Muscle of arm (tissue), 12 donors: Measurements from ENCODE around the gene PATJ. TPM values are rescaled to one million over a fixed set of nuclear protein-coding genes. Genes with fewer than 3 reads are reported as not detected.
"Not testable (repeated sequence)": the region's sequence is repeated elsewhere in the genome, so short reads cannot be mapped to it uniquely, and the experiment has no call there.

ENCODE experiments used
- DNase-seq: peaks from one replicate; pipeline ENCODE4 v3.0.0-alpha.2; 2013
- polyA plus RNA-seq, 12 donors: library from polyadenylated mRNA; unstranded; fragments of 120-200 nt; gene quantifications; one replicate each; pipeline ENCODE4 v1.2.1, GENCODE V29; 2013; ENCODE audit not compliant: insufficient read length in 12 of 12

Gene PATJ
- polyA plus RNA-seq, 12 donors = 2.3 to 17.1 (median 4.1) TPM; not detected in 1

GRCh38 chr1:61816191-61816590 lies 73.9 kb downstream of the PATJ start:
- no peak for DNase-seq

DNA sequence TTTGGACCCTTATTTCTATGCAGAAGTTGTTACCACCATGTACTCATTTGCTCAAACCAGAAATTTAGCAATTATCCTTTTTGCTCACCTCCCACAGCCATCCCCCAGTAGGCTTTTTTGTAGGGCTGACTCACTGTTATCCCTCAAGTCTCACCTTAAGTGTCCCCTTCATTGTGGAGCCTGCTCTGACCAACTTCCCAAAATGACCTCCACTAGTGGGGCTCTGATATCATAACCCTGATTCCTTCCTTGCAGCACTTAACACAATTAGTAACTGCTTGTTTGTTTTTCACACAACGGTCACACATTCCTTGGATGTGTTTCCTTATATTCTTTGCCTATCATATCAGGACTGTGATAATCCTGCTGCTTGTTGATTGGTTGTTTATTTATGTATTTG lies 76.7 kb downstream of the PATJ start:
- DNase-seq = no peak

DNA sequence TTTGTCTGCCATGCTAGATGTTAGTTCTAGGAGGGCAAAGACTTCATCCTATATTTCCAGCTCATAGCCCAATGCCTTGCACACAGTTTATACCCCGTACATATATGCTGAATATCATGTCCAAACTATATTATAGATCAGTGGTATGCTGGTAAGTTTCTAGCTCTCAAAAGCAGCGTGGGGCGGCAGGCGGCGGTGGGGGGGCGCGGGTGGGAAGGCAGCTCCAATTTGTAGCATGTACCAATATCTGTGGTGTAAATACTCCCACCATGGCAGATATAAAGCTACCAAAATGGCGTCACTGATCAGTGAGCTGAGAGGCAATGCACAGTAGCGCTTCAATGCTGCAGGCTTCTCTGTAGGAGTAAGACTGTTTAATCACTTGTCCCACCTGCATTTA lies 77.1 kb downstream of the PATJ start:
- DNase-seq = no peak

DNA sequence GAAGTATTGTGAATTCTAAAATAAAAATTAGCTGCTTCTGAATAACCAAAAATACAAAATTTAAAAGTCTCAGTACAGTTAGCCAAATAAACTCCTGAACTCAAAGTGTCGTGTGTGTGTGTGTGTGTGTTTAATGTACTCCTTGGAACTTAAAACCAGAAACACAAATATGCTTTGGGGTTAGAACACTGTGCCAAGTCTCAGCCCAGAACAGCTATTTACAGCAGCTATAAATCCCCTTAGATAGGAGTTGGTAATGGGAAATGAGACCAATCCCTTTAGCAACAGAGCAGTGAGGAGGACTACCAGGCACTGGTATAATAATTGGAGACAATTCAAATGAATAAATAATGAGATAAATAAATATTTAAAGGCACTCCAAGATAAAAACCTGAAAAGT lies 83.1 kb downstream of the PATJ start:
- DNase-seq = no peak

GRCh38 chr1:61828805-61829204 lies 86.5 kb downstream of the PATJ start:
- no peak for DNase-seq

DNA sequence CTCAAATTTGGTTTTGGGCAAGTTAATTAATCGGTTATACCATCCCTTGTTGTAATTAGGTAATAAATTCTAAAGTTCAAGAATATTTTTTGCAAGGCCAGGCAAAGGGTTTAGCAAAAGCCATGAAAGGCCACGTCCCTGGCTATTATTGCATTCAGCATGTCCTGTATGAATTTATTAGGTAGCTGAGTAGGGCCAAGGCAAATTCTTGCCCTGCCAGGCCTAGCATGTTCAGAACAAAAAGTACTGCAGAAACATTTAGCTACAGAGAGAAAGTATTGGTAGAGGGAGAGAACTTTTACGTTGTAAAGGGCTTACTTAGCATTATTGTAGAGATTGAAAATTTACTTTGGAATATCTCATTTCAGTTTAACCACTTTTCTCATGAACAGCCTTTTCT lies 94.4 kb downstream of the PATJ start:
- DNase-seq = no peak

DNA sequence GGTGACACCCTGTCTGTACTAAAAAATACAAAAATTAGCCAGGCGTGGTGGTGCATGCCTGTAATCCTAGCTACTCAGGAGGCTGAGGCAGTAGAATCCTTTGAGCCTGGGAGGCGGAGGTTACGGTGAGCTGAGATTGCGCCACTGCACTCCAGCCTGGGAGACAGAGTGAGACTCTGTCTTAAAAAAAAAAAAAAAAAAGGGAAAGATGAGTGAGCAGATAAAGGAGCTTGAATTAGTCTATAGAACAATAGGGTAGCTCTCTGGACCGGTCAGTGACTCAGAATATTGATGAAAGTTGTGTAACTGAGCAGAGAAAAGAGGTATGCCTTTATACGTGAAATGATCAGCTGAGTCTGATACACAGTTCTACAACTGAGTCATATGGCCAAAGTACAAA lies 95.3 kb downstream of the PATJ start:
- DNase-seq = not testable (repeated sequence)

- DNase-seq = no peak
Measured at GRCh38 chr1:61839679-61840078, 97.4 kb downstream of the PATJ start.

GRCh38 chr1:61842036-61842435 lies 99.8 kb downstream of the PATJ start:
- no peak for DNase-seq

GRCh38 chr1:61842863-61843514 lies 100.7 kb downstream of the PATJ start:
- DNase-seq = no peak

GRCh38 chr1:61844006-61844405 lies 101.7 kb downstream of the PATJ start:
- no peak for DNase-seq

DNA sequence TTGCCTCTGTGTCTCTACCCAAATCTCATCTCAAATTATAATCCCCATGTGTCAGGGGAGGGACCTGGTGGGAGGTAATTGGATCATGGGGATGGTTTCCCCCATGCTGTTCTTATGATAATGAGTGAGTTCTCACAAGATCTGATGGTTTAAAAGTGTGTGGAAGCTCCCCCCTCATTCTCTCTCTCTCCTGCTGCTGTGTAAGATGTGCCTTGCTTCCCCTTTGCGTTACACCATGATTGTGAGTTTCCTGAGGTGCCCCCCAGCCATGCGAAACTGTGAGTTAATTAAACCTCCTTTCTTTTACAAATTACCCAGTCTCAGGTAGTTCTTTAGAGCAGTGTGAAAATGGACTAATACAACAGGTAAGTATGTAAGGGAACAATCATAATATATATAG lies 102.4 kb downstream of the PATJ start:
- DNase-seq = not testable (repeated sequence)

DNA sequence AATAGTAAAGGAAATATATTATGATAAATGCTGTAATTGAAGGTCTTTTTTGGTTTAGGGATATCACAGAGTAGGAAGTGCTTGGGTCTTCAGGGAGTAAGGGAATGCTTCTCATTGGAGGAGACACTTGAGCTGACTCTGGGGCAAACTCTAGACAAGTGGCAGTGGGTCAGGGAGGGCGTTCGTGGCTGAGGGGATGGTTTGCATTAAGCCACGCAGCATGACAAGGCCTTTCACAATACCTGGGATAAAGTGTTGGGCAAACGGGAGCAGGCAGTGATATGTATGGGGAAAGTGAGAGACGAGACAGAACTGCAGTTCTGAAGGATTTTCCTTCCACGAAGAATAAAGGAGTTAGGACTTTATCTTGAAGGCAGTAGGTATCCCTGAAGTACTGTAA lies 109.0 kb downstream of the PATJ start:
- DNase-seq = no peak

GRCh38 chr1:61851849-61852669 lies 109.8 kb downstream of the PATJ start:
- DNase-seq = peak; percentile 83

GRCh38 chr1:61852670-61853015 lies 110.4 kb downstream of the PATJ start:
- DNase-seq = no peak

- DNase-seq = peak; percentile 35
Measured at GRCh38 chr1:61853583-61853982, 111.3 kb downstream of the PATJ start.

- no peak for DNase-seq
Measured at GRCh38 chr1:61864489-61864888, 122.2 kb downstream of the PATJ start.

- DNase-seq = no peak
Measured at GRCh38 chr1:61865646-61866220, 123.5 kb downstream of the PATJ start.

DNA sequence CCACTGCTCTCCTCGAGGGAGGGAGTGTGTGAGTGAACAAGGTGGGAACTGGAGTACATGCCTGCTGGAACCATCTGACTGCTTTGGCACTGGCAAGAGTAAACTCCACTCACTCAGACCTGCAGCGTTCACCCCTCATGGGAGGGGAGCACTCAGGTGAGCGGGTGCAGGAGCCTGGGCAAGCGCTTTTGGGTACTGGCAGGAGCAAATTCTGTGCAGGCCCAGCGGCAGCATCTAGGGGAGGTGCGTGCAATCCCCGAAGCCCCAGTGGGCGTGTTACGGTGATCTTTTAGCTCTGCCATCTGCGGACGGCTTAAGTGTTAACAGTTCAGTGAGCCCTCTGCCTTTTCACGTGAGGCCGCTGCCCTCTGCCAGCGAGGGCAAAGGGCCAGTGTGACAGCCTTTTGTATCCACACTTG lies 127.4 kb downstream of the PATJ start:
- DNase-seq = no peak

DNA sequence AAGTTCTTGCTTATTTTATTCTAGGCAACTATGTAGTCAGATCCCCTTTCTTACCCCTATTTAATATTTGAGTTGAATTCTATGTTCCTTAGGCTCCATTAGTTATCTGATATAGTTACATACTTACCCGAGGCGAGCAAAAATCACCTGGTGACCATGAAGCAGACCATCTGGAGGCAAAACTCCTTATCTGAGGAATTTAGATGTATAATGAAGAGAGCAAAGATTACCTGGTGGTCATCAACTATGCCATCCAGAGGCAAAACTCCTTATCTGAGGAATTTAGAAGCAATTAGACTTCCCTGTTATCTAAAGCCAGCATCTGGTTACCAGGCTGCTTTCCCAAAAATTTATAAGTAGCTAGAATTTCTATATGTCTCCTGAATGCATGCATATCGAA lies 129.9 kb downstream of the PATJ start:
- DNase-seq = no peak

- no peak for DNase-seq
Measured at GRCh38 chr1:61873581-61873980, 131.3 kb downstream of the PATJ start.

GRCh38 chr1:61873994-61874393 lies 131.7 kb downstream of the PATJ start:
- DNase-seq = no peak

- no peak for DNase-seq
Measured at GRCh38 chr1:61875198-61875597, 132.9 kb downstream of the PATJ start.
